Right forelimb (tissue), 1 donor: ENCODE measurements around the gene TMEM37.

ENCODE experiments used
- DNase-seq: peaks from one replicate; pipeline ENCODE4 v3.0.0-alpha.2; 2018

TMEM37 gene

DNA sequence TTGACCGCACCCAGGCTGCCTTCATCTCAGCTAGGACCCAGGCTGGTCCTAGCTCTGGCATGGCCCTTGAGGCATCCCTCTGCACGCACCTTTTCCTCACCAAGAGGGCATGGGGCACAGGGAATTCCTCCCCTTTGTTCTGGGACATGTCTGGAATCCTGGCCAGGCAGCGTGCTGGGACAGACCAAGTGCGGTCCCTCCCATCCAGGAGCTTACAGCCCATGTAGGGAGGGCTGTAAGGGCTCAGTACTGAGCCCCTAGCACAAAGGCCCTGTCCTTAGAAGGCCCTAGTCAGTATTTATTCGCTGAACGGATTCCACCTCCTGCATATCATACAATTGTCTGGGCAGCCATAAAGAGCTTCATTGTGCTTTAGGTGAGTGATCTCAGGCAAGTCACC, 3.0 kb downstream of the TMEM37 start:
- DNase-seq = no peak

DNA sequence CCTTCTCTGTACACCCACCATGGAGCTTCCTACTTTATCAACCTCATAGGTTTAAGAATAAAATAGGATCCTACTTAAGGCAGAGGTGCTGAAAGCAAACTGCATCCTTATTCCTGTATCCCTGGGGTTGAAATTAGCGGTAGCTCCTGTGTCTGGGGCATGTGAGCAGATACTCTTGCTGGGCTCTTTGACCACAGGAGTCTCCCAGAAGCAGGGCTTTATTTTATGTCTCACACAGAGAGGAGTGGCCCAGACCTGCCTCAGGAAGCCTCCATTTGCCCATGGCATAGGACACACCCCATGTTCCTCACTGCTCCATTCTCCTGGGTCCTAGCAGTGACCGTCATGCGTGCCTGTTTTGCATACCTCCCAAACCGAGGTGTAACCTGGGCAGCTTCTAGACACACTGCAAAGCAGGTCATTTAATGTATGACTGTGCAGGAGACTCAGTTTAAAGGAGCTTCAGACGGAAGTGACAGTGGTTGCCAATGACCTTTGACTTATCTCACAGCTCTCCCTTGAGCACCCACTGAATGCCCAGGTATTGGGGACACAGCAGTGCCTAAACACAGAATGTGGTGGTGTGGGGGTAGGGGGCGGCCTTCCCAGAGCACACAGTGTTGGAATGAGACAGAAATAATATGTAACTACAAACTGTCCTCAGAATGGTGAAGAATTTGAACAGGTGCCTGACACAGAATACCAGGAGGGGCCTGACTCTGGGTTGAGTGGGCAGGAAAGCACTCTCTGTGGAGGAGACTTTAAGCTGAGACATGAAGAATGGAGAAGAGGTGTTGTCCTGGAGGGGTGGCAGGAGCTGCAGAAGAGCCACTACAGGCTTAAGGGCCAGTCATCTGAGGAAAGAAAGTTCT, 3.7 kb downstream of the TMEM37 start:
- no peak for DNase-seq

DNA sequence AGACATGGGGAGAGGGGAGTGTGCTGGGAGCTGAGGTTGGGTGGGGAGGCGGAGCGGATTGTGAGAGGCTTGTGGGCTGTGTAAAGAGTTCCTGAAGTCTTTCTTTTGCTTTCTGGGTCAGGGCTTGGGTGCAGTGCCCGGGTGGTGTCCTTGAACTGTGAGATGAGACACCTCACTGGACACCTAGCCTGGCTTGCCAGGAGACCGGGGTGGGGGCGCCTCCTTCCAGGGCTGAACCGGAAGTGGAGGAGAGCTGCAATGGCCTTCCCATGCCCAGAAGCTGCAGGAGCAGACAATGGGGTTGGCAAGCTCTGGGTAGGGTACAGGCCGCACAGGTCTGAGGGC, 4.3 kb downstream of the TMEM37 start:
- no peak for DNase-seq

DNA sequence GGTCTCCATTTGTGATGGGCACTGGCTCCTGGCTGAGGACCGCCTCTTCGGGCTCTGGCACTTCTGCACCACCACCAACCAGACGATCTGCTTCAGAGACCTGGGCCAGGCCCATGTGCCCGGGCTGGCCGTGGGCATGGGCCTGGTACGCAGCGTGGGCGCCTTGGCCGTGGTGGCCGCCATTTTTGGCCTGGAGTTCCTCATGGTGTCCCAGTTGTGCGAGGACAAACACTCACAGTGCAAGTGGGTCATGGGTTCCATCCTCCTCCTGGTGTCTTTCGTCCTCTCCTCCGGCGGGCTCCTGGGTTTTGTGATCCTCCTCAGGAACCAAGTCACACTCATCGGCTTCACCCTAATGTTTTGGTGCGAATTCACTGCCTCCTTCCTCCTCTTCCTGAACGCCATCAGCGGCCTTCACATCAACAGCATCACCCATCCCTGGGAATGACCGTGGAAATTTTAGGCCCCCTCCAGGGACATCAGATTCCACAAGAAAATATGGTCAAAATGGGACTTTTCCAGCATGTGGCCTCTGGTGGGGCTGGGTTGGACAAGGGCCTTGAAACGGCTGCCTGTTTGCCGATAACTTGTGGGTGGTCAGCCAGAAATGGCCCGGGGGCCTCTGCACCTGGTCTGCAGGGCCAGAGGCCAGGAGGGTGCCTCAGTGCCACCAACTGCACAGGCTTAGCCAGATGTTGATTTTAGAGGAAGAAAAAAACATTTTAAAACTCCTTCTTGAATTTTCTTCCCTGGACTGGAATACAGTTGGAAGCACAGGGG, 5.5 kb downstream of the TMEM37 start:
- no peak for DNase-seq

DNA sequence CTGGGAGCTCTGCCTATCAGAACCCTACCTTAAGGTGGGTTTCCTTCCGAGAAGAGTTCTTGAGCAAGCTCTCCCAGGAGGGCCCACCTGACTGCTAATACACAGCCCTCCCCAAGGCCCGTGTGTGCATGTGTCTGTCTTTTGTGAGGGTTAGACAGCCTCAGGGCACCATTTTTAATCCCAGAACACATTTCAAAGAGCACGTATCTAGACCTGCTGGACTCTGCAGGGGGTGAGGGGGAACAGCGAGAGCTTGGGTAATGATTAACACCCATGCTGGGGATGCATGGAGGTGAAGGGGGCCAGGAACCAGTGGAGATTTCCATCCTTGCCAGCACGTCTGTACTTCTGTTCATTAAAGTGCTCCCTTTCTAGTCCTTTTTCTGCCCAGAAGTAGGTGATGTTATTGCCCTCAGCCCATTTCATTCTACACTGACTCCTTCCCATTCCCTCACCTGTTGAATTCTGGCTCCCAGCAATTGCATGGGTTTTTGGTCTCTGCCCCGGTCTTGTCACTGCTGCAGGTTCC, 6.5 kb downstream of the TMEM37 start:
- no peak for DNase-seq

DNA sequence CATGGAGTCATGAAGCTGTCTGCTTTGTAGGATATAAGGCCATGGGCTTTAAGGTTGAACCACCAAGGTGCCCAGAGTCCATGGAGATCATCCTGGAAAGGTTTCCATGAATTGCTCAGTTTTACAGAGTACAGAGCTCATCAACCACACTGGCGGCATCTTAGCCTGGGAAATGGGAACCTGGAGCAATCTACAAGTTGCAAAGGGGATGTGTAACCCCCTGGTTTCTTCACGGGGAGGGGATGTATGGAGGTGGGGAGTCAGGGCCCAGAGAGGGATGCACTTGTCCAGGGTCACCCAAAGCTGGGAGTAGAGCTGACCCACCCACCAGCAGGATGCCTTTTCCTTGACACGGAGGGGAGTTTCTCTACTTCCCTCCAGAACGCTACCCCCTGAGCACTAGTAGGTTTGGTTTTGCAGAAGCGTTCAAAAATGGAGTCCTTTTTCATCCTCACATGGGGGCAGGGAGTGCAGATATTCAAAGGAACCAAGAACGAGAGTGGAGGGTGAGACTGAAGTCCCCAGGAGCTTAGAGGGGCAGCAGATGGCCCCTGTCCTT, 7.2 kb downstream of the TMEM37 start:
- DNase-seq = no peak

DNA sequence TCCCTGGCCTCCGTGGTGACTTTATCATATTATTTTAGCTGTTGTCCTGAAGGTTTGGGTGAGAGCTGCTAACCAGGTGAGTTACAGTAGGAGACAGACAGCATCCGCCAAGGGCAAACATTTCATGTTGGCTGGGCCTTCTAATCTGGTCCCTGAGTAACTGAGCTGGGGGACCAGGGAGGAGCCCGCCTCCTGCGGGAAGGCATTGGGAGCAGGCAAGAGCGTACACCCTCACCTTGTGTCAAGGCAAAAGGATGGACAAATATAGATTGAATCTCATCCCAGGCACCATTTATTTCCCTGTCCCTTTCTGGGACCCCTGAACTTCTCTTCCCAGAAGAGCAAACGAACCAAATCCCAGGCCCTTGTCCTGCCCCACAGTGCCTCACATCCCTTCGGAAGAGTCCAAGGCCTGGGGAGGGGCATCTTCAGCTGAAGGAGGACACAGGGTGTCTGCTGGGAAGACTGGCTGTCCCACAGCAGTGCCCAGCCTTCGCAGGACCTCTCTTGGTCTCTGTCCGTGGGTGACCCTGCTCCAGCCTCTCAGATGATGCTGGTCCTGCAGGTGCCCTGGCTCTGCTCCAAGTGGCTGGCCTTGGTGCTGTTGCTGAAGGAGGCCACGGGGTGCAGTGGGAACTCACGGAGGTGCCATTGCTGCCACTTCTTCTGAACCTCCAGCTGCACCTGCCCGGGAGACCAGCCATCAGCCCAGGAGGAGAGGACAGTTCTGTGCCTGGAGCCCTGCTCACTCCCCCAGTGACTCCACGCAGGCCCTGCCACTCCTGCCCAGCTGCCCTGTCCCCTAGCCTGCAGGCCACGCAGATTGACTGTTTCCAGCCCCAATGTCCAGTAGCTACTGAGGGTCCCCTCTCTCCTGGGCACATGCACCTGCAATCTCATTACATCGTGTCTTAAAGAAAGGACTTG, 8.2 kb downstream of the TMEM37 start:
- no peak for DNase-seq

DNA sequence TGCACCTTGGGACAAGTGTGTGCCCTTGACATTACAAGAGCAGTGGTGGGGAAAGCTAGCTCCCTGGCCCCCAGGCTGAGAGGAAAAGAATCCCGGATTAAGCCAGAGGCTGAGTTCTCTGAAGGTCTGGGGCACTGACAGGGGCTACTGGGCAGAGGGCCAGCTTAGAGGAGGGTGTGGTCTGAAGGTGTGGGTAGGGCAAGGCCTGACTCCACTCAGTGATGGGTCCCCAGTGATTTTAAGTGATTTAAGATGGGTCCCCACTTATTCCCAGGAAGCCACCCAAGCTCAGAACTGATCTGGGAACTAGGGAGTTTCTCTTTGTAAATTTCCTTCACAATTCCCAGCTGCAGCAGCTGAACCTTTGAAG, 8.8 kb downstream of the TMEM37 start:
- DNase-seq = no peak

DNA sequence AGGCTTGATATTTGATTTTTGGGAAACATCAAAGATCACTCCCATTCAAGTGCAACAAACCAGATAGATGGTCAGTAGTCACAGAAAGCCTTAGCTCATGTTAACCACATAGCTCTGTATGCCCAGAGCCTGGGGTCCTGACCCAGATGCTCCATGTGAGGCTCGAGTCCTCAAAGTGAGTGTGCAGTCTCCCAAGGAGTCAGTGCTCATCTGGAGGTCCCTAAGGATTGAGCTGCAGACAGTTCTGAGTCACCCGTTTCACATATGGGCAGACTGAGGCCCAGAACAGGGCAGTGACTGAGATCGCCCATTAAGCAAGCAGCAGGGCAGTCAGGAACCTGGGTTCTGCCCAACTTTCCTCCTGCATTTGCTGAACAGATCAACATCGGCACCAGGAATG, 9.2 kb downstream of the TMEM37 start:
- DNase-seq = no peak

DNA sequence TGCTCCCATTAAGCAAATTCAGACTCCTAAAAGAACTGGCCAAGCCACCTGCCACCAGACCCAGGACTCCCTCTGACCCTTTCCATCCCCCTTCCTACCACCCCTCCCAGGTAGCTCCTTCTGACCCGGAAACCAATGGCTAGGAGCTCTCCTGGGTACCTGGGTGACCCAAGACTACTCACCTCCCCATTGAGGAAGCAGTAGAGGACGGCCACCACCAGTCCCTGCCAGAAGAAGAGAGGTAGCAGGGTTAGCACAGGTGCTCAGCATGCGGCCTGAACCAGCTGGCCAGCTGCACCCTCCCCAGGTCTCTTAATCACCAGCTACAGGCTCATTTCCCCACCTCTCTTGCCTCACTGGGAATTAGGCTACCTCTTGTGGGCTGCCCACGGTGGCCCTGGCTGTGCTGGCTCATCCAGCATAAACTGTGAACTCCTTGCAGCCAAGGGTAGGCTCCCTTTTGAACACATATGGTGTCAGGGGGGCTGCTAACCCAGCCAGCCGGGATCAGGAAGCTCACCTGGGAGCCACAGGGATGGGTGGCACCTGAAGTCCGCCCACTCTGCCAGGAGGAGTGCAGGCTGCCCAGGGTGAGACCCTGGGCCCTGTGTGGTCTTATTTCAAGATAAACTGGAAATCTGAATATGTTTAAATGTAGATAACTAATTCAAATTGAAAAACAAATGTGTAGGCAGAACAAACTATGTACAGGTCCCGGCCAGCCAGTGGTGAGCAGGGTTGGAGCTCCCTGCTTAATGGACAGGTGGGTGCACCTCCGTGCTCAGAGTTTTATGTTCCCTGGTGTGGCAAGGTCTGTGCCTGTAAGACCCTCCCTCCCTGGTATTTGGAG, 9.9 kb downstream of the TMEM37 start:
- DNase-seq = no peak

DNA sequence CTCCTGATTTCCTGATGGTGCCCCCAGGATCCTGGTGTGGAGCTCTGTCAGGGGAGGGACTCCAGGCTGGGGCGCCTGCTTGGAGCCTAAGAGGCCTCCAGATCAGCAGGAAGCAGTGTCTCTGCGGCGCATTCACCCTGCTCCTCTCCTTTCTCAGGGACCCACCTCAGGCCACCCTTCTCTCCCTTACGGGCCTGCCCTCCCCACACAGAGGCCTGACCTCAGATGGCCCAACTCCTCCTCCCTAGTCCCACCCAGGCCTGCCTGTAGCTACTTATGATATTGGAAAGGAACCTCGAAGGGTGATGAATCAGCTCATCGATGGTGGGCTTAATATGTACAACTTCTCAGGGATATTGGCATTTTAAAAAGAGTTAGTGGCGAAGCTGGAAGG, 10.6 kb downstream of the TMEM37 start:
- no peak for DNase-seq

DNA sequence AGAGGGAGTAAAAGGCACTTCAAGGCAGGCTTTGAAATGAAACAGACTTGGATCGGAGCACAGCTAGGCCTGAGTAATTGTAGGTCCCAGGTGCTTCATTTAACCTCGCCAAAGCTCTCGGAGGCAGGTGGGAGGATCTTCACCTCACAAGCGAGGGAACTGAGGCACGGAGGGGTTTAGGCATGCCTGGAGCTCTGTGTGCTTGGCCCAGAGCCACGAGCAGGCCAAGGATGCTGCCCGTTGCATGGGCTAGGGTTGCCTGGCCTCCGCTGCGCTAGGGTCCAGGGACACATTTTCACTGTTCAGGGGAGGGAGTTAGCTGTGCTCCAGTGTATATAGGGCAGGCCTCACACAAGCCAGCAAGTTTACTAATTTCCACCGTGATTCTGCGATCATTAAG, 11.2 kb downstream of the TMEM37 start:
- DNase-seq = no peak

DNA sequence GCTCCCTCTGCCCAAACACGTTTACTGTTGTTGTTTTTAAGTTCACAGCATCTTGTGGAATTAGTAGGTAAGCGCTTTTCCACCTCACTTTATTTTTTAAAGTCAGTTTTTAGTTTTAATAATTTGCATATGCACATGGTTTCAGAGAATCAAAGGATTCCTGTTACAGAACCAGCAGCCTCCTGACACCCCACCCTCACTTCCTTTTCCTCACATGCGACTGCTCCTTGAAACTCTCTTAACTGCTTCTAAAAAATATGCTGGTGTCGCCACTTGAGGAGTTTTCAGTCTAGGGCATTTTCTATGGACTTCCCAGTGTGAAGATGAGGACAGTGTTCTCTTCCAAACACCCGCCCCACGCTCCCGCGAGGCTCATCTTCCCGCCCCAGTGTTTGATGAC, 14.4 kb downstream of the TMEM37 start:
- DNase-seq = no peak

DNA sequence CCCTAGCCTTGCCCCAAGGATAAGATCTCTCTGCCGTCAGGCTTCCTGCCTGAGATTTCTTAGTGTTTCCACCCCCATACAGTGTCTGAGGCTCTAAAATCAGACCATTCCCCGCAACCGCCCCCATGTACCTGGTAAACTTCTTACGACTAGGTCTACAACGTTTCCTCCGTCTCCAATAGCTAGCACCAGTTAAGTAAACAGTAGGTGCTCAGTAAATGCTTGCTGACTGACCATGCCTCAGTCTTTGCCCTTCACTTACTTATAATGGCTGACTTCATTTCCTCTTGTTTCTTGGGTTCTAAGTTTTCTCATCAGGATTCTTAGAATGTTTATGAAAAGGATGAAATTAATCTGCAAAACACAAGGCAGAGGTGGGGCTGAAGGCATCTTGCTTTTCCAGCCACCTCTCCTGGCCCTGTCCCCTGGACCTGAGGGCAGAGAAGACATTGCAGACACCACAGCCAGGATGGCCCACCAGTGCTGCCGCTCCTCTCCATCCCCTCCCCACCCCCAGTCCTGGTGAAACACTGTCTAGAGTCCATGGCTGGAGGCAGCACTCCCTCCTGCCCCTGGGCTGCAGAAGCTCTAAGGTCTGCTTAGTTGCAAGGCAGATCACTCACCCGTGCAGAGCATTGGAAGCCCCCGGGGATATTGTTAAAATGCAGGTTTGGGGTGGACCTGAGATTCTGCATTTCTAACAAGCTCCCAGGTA, 16.9 kb downstream of the TMEM37 start:
- no peak for DNase-seq

DNA sequence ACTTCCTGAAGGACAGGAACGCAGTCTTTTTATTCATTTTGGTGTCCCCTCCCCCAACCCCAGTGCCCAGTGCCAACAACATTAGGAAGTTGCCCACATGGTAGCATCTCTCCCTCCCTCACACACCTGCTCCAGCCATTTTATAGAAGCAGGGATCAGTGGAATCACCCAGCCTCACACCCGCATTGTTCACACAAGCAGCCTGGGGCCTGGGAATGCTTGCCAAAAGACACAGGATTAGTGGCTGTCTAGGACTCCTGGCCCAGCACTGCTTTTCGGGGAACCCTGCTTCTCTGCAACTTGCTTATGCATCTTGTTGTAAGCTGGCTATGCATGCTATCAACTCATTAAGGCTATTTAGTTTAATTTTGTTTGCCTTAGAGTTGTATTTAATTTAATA, 17.9 kb downstream of the TMEM37 start:
- no peak for DNase-seq

DNA sequence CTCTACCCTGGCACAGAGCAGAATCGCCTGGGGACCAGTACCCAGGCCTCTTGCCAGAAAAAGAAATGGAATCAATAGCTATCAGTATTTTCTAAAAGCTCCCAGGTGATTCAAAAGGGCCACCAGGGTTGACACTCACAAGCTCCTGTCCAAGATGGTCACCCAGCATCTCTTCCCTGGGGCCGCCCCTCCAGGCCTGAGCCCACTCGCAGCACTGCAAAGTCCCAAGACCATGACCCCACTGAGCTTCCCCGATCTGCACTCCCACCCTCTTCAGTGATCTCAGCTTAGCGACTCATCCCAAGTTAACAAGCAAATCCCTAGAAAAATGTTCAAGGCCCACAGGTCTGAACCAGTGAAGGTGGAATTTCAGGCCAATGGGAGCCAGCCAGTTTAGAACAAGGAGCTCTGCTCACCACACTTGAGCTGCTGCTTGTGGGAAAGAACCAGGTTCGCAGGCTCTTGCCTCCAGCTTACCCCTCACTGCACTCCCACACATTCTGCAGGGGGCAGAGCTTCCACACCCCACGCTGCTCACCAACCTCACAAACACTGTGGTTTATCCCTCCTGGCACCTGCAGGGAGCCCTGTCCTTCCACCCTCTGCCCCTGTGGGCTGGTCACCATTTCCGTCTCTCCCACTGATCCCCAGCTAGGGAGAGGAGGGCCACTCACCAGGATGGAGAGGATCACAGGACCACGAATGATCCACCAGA, 19.8 kb downstream of the TMEM37 start:
- no peak for DNase-seq

DNA sequence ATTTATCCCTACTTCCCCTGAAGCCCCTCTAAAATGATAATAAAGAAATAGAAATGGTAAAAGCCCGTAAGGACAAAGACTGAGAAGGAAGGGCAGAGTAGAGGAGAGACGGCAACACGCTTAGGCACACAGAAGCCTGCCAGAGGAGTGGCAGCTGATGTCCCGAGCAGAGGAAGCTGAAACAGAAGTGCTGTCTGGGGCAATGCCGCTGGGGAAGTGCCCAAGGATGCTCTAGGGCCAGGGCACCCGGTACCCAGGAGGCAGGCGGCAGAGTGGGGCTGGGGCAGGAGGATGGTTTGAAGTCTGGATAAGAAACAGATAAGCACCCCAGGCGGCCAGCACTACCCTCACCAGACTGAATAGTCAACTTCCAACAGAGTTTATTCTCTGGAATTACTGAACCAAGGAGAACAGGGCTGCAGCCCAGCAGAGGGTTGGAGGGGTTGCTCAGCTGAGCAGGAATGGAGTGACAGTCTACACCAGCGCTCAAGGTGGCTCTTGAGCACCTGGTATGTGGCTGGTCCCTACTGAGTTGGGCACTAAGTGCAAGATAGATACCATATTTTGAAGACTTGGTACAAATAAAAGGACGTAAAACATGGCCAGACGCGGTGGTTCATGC, 22.4 kb downstream of the TMEM37 start:
- DNase-seq = no peak

DNA sequence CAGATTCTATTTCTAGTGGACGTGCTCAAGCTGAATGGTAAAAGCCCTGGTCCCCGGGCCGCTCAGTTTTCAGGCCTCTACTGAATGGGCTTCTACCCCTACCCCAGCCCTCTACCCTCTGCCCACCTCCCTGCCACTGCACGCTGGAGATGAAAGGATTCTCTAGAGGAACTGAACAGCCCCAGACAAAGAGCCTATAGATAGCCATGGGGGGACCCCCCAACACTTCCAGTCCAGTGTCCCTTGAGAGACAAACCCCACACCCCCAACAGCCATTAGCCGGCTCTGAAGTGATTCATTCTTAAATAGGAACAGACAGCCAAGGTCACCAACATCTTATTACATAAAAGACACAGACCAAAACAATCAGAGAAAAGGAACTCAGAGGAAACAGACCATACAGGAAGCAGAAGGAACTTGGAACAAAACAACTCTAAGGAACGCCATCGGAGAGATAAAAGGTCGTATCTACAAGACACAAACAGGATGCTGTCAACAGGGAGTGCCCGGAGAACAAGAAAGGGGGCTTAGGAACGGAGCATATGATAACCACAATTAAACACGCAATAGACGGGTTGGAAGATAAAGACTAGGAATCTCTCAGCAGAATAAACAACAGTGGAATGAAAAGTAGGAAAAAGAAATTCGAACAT, 23.5 kb downstream of the TMEM37 start:
- DNase-seq = no peak

DNA sequence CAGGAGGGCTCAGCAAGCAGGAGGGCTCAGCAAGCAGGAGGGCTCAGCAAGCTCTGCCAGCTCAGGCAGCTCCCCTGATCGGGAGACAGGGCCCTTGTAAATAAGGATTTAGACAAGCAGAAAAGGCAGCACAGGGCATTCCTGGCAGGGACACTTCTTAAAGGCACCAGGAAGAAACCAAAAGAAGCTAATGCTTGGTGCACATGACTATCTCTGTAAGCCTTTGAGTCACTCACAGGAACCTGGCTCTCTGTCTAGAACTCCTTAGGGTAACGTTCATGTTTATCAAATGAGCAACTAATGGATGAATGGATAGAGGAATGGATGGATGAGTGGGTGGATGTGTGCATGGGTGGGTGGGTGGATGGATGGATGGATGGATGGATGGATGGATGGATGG, 28.4 kb downstream of the TMEM37 start:
- no peak for DNase-seq
